A549 (cell line): Measurements from ENCODE around the gene GRK7. TPM values are rescaled to one million over a fixed set of nuclear protein-coding genes. Genes with fewer than 3 reads are reported as not detected.

Experiments used
- ATAC-seq, 2 experiments: fragments of 200-7000 bp in 1 of 2; fragments of >200 bp in 1 of 2; cut with Nextera tagmentation in 1 of 2; cut with Tn5 transposase in 1 of 2; 3 replicates each; pipeline versions ENCODE4 v1.8.0 to v1.9.1; 2018 to 2020; ENCODE audit warnings: mild to moderate bottlenecking in 1 of 2, moderate library complexity in 1 of 2
- CTCF ChIA-PET: fragments of 300-600 bp; sonication (Branson Sonifier 250); formaldehyde crosslinking; extraction: SDS; loops from one replicate; lab custom pipeline; 2021; ENCODE audit warnings: antibody characterized with exemption, inconsistent platforms; lab: Yijun Ruan, JAX
- POLR2A ChIA-PET: fragments of 350-600 bp; formaldehyde crosslinking; extraction: SDS; loops from one replicate; lab custom pipeline; 2021; ENCODE audit warnings: antibody characterized with exemption, inconsistent platforms; lab: Yijun Ruan, JAX
- DNase-seq, 2 experiments: peaks; one replicate each; pipeline versions ENCODE4 v3.0.0 to v3.0.0-alpha.2; 2011 to 2016; ENCODE audit warnings: low read depth in 1 of 2, low spot score in 1 of 2
- FAIRE-seq: peaks from 2 replicates; lab custom pipeline; 2011; peaks lifted over from hg19 to GRCh38; lab: Jason Lieb, UNC
- H3K27ac ChIP-seq, 2 experiments: fragments of >200 bp; sonication (Bioruptor Twin); formaldehyde crosslinking; 3 replicates each; pipeline ENCODE4 v1.5.1; 2016 to 2017
- H3K4me1 ChIP-seq: fragments of >200 bp; sonication (Bioruptor Twin); formaldehyde crosslinking; 3 replicates; pipeline ENCODE4 v1.6.1; 2016
- H3K4me2 ChIP-seq: fragments of >200 bp; sonication (Bioruptor Twin); formaldehyde crosslinking; 3 replicates; pipeline ENCODE4 v1.6.1; 2016
- H3K4me3 ChIP-seq: fragments of >200 bp; sonication (Bioruptor Twin); formaldehyde crosslinking; 3 replicates; pipeline ENCODE4 v1.5.1; 2016
- H3K9me3 ChIP-seq: fragments of >200 bp; sonication (Bioruptor Twin); formaldehyde crosslinking; 3 replicates; pipeline ENCODE4 v1.6.1; 2016
- CBX2 ChIP-seq: fragments of 200-600 bp; sonication (generic); IDR thresholded peaks from 2 replicates; pipeline ENCODE4 v1.6.1; 2016; ENCODE audit warnings: low read depth, mild to moderate bottlenecking, borderline replicate concordance
- CBX8 ChIP-seq: fragments of 200-600 bp; sonication (generic); IDR thresholded peaks from 2 replicates; pipeline ENCODE4 v1.6.1; 2016
- CEBPB ChIP-seq, 2 experiments: fragments of >200 bp in 1 of 2; sonication (Bioruptor Twin) in 1 of 2; formaldehyde crosslinking in 1 of 2; IDR thresholded peaks; 2 replicates each; pipeline ENCODE4 v1.6.1; 2012 to 2016
- CTCF ChIP-seq: fragments of >200 bp; sonication (Bioruptor Twin); formaldehyde crosslinking; IDR thresholded peaks from 3 replicates; pipeline ENCODE4 v1.5.1; 2016
- EHF ChIP-seq: fragments of 250-450 bp; sonication (Bioruptor Pico); IDR thresholded peaks from 2 replicates; pipeline ENCODE4 v1.5.0; 2020; ENCODE audit warnings: mild to moderate bottlenecking
- EHMT2 ChIP-seq: fragments of 200-600 bp; sonication (generic); IDR thresholded peaks from 2 replicates; pipeline ENCODE4 v1.6.1; 2016; ENCODE audit warnings: antibody characterized with exemption, low read depth, mild to moderate bottlenecking, moderate library complexity
- EP300 ChIP-seq, 2 experiments: fragments of >200 bp; sonication (Bioruptor Twin); formaldehyde crosslinking; IDR thresholded peaks; 2 replicates in 1 of 2; 3 replicates in 1 of 2; pipeline ENCODE4 v1.6.1; 2016 to 2017
- FOSB ChIP-seq: fragments of 250-450 bp; sonication (Bioruptor Pico); IDR thresholded peaks from 2 replicates; pipeline ENCODE4 v1.5.0; 2020; ENCODE audit warnings: mild to moderate bottlenecking, moderate library complexity
- FOXS1 ChIP-seq: fragments of 250-450 bp; sonication (Bioruptor Pico); IDR thresholded peaks from 2 replicates; pipeline ENCODE4 v1.5.0; 2020; ENCODE audit warnings: mild to moderate bottlenecking, moderate library complexity
- GATA3 ChIP-seq: IDR thresholded peaks from 2 replicates; pipeline ENCODE4 v1.6.1; 2012; ENCODE audit warnings: borderline replicate concordance
- HES2 ChIP-seq: fragments of >200 bp; sonication (Bioruptor Twin); formaldehyde crosslinking; IDR thresholded peaks from 2 replicates; pipeline ENCODE4 v1.6.1; 2016
- JUNB ChIP-seq: fragments of >200 bp; sonication (Bioruptor Twin); formaldehyde crosslinking; IDR thresholded peaks from 2 replicates; pipeline ENCODE4 v1.6.1; 2016
- KDM5A ChIP-seq: fragments of 200-600 bp; sonication (generic); IDR thresholded peaks from 2 replicates; pipeline ENCODE4 v1.6.1; 2016; ENCODE audit warnings: antibody characterized with exemption, mild to moderate bottlenecking
- NFE2L2 ChIP-seq: fragments of 150-350 bp; conservative IDR thresholded peaks from 2 replicates; pipeline ENCODE4 v1.6.1; 2014; ENCODE audit warnings: low read length
- PHF8 ChIP-seq: fragments of 200-600 bp; sonication (generic); IDR thresholded peaks from 2 replicates; pipeline ENCODE4 v1.6.1; 2016; ENCODE audit warnings: low read depth, mild to moderate bottlenecking, antibody characterized with exemption, moderate library complexity, borderline replicate concordance
- POLR2A ChIP-seq: IDR thresholded peaks from 2 replicates; pipeline ENCODE4 v1.6.1; 2012; ENCODE audit warnings: mild to moderate bottlenecking, low read length
- RAD21 ChIP-seq, 2 experiments: fragments of >200 bp in 1 of 2; sonication (Bioruptor Twin) in 1 of 2; formaldehyde crosslinking in 1 of 2; IDR thresholded peaks in 1 of 2; conservative IDR thresholded peaks in 1 of 2; 2 replicates in 1 of 2; 3 replicates in 1 of 2; pipeline ENCODE4 v1.6.1; 2012 to 2018; ENCODE audit warnings: inconsistent platforms in 1 of 2
- RARB ChIP-seq: fragments of 250-450 bp; sonication (Bioruptor Pico); IDR thresholded peaks from 2 replicates; pipeline ENCODE4 v1.8.0; 2021; ENCODE audit warnings: mild to moderate bottlenecking, moderate library complexity
- RCOR1 ChIP-seq: fragments of 150-350 bp; IDR thresholded peaks from 2 replicates; pipeline ENCODE4 v1.6.1; 2014; ENCODE audit warnings: antibody characterized with exemption, low read length, low read depth
- RNF2 ChIP-seq: fragments of 200-600 bp; sonication (generic); IDR thresholded peaks from 2 replicates; pipeline ENCODE4 v1.6.1; 2016; ENCODE audit warnings: low read depth, mild to moderate bottlenecking, antibody characterized with exemption, moderate library complexity, borderline replicate concordance
- SREBF2 ChIP-seq: fragments of 450-650 bp; IDR thresholded peaks from 2 replicates; pipeline ENCODE4 v1.6.1; 2014; ENCODE audit warnings: mild to moderate bottlenecking, moderate library complexity
- TFCP2L1 ChIP-seq: fragments of 250-450 bp; sonication (Bioruptor Pico); IDR thresholded peaks from 2 replicates; pipeline ENCODE4 v1.5.0; 2021; ENCODE audit warnings: mild to moderate bottlenecking
- TP53 ChIP-seq: fragments of 250-450 bp; sonication (Bioruptor Pico); IDR thresholded peaks from 2 replicates; pipeline ENCODE4 v1.5.0; 2021; ENCODE audit warnings: mild to moderate bottlenecking, moderate library complexity
- ZC3H11A ChIP-seq: fragments of 450-650 bp; IDR thresholded peaks from 2 replicates; pipeline ENCODE4 v1.6.1; 2014; ENCODE audit warnings: antibody characterized with exemption, mild to moderate bottlenecking
- ZFP36 ChIP-seq: fragments of 450-650 bp; IDR thresholded peaks from 2 replicates; pipeline ENCODE4 v1.6.1; 2014; ENCODE audit warnings: borderline replicate concordance; ENCODE audit not compliant: partially characterized antibody
- ZSCAN20 ChIP-seq: fragments of 250-450 bp; sonication (Bioruptor Pico); IDR thresholded peaks from 2 replicates; pipeline ENCODE4 v1.8.0; 2022; ENCODE audit warnings: mild to moderate bottlenecking, moderate library complexity
- WGBS: methylation state at CpG from one replicate; pipeline ENCODE4 v1.1.6; 2017; ENCODE audit errors: missing lambda C conversion rate; 5-methylcytosine and 5-hydroxymethylcytosine counted together
- polyA plus RNA-seq, 4 experiments: library from polyadenylated mRNA; depleted of rRNA in 3 of 4; stranded (reverse); fragments of >200 nt; fragmentation: RNase III in 1 of 4; extraction: RNeasy Plus Mini Kit Qiagen cat#74134 plus additional on column Dnase treatment in 1 of 4; gene quantifications; 2 replicates in 3 of 4; 3 replicates in 1 of 4; pipeline ENCODE4 v1.2.3, GENCODE V29; 2011 to 2017
- TF ChIP-seq, protein P1 (sequence below): fragments of 250-450 bp; sonication (Bioruptor Pico); IDR thresholded peaks from 2 replicates; pipeline ENCODE4 v1.5.0; 2021; ENCODE audit warnings: mild to moderate bottlenecking, moderate library complexity, borderline replicate concordance
- TF ChIP-seq, protein P2 (sequence below): IDR thresholded peaks from 2 replicates; pipeline ENCODE4 v1.6.1; 2012

The GRK7 gene
- polyA plus RNA-seq, 2 of the 4 experiments (the other 2 are of a cell fraction) = 0.03 TPM; not detected in 1

GRCh38 chr3:141764986-141765385, 1.8 kb downstream of the GRK7 start:
- FAIRE-seq (no peak), ATAC-seq (no peak), DNase-seq (no peak)
- 84% methylated on average over 2 of the region's 2 CpGs for WGBS
- H3K9me3 ChIP-seq = no peaks in the 10 kb centered on the region
- no peaks in the 10 kb centered on the region for H3K4me1 ChIP-seq
- no peak overlapping the region for H3K4me2 ChIP-seq
- POLR2A ChIA-PET = no interaction called here
- CTCF ChIA-PET = interaction anchor here (1.0 to 1.2 kb wide), 2 partner anchors 9 to 26 kb away, joined by 3 to 6 read pairs; partner anchors contain the start of gene RNF7
- TF ChIP-seq ZFP36 (no peak), EHF (CRISPR knock-in tag) (no peak), KDM5A (no peak), CEBPB (IDR thresholded peaks at IDR 0.05) (no peak), ZC3H11A (no peak), RARB (CRISPR knock-in tag) (no peak)
- TF ChIP-seq, protein P1, sequence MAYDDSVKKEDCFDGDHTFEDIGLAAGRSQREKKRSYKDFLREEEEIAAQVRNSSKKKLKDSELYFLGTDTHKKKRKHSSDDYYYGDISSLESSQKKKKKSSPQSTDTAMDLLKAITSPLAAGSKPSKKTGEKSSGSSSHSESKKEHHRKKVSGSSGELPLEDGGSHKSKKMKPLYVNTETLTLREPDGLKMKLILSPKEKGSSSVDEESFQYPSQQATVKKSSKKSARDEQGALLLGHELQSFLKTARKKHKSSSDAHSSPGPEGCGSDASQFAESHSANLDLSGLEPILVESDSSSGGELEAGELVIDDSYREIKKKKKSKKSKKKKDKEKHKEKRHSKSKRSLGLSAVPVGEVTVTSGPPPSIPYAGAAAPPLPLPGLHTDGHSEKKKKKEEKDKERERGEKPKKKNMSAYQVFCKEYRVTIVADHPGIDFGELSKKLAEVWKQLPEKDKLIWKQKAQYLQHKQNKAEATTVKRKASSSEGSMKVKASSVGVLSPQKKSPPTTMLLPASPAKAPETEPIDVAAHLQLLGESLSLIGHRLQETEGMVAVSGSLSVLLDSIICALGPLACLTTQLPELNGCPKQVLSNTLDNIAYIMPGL (CRISPR knock-in tag) = no peak
- TF ChIP-seq, protein P2, sequence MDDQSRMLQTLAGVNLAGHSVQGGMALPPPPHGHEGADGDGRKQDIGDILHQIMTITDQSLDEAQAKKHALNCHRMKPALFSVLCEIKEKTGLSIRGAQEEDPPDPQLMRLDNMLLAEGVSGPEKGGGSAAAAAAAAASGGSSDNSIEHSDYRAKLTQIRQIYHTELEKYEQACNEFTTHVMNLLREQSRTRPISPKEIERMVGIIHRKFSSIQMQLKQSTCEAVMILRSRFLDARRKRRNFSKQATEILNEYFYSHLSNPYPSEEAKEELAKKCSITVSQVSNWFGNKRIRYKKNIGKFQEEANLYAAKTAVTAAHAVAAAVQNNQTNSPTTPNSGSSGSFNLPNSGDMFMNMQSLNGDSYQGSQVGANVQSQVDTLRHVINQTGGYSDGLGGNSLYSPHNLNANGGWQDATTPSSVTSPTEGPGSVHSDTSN = no peak
- H3K27ac ChIP-seq = no peak overlapping the region
- no peak overlapping the region for H3K4me3 ChIP-seq

DNA sequence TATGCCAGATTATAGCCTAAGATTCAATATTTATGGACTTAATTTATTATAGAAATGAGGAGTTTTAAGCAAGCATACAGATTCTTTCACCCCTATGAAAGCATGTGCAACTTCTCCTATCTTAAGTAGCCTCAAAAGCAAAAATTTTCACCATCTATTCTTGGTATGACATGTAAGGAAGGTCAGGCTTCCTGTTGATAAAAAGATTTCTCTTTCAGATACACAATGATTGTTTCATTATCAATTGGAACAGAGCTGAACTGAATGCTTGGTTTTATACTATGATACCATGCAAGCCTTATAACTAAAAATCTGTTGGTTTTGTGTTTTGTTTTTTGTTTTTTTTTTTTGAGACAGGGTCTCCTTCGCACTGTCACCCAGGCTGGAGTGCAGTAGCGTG, 3.9 kb downstream of the GRK7 start:
- ChIA-PET CTCF (no interaction called here), POLR2A (no interaction called here)
- 93% methylated on average over 2 of the region's 2 CpGs for WGBS
- ATAC-seq = no peak
- Histone ChIP-seq H3K9me3 (no peaks in the 10 kb centered on the region), H3K4me1 (no peaks in the 10 kb centered on the region)
- TF ChIP-seq HES2 (no peak), FOXS1 (CRISPR knock-in tag) (no peak), TP53 (CRISPR knock-in tag) (no peak), EP300 (IDR thresholded peaks at IDR 0.05) (no peak), FOSB (CRISPR knock-in tag) (no peak), CTCF (no peak)
- TF ChIP-seq, protein P2 = no peak
- TF ChIP-seq, all 56 proteins: peak for 0
- FAIRE-seq (no peak), DNase-seq (no peak)
- no peak overlapping the region for H3K4me2 ChIP-seq
- no peak overlapping the region for H3K4me3 ChIP-seq
- H3K27ac ChIP-seq = no peak overlapping the region

- H3K4me1 ChIP-seq = no peaks in the 10 kb centered on the region
- ChIA-PET CTCF (interaction anchor here (1.0 to 1.2 kb wide), 2 partner anchors 19 to 27 kb away, joined by 3 read pairs; no protein-coding TSS in a partner anchor), POLR2A (no interaction called here)
- WGBS = 52% methylated on average over 6 of the region's 6 CpGs
- no peak overlapping the region for H3K4me3 ChIP-seq
- no peak overlapping the region for H3K4me2 ChIP-seq
- H3K27ac ChIP-seq = no peak overlapping the region
- peak; percentile 56 to 69; a peak in 3 of 6 replicates for ATAC-seq
- H3K9me3 ChIP-seq = no peaks in the 10 kb centered on the region
- DNase-seq = no peak
- no peak for TF ChIP-seq SREBF2
- TF ChIP-seq RCOR1 = no peak
- TF ChIP-seq CBX2 = no peak
- no peak for TF ChIP-seq POLR2A
- no peak for TF ChIP-seq EHF (CRISPR knock-in tag)
- no peak for TF ChIP-seq CBX8
- no peak for TF ChIP-seq EHMT2
- TF ChIP-seq TFCP2L1 (CRISPR knock-in tag) = no peak
- no peak for TF ChIP-seq RNF2
- TF ChIP-seq KDM5A = no peak
- no peak for TF ChIP-seq ZSCAN20
- no peak for TF ChIP-seq RAD21 (conservative IDR thresholded peaks at IDR 0.05 in 1 of 2, IDR thresholded peaks at IDR 0.05 in 1 of 2)
- no peak for TF ChIP-seq GATA3
- no peak for TF ChIP-seq JUNB
- TF ChIP-seq TP53 (CRISPR knock-in tag) = no peak
- TF ChIP-seq PHF8 = no peak
- TF ChIP-seq NFE2L2 = no peak
- no peak for FAIRE-seq
These were observed 6.2 kb downstream of the GRK7 start for GRCh38 chr3:141769221-141769894.
